SK-N-MC (cell line): Measurements from ENCODE around the gene MFSD1.

Source experiments
- EZH2 ChIP-seq: fragments of 200-600 bp; sonication (generic); IDR thresholded peaks from one replicate; pipeline ENCODE4 v1.6.1; 2017; ENCODE audit warnings: antibody characterized with exemption
- POLR2AphosphoS5 ChIP-seq: IDR thresholded peaks from 2 replicates; pipeline ENCODE4 v1.6.1; 2012; ENCODE audit warnings: mild to moderate bottlenecking, low read depth, low read length, borderline replicate concordance

GRCh38 chr3:158765518-158766205 is 36.2 kb upstream of the MFSD1 start:
- no peak for TF ChIP-seq POLR2AphosphoS5
- no peak for TF ChIP-seq EZH2
